Regular cardiac myocyte (primary cell): ENCODE results near the gene SYNPO2L. TPM values are rescaled to one million over a fixed set of nuclear protein-coding genes. Genes with fewer than 3 reads are reported as not detected.

Experiments
- total RNA-seq: library from RNA; depleted of rRNA; stranded (reverse); fragments of >200 nt; gene quantifications from 2 replicates; pipeline ENCODE4 v1.2.3, GENCODE V29; 2014

Gene SYNPO2L, protein sequence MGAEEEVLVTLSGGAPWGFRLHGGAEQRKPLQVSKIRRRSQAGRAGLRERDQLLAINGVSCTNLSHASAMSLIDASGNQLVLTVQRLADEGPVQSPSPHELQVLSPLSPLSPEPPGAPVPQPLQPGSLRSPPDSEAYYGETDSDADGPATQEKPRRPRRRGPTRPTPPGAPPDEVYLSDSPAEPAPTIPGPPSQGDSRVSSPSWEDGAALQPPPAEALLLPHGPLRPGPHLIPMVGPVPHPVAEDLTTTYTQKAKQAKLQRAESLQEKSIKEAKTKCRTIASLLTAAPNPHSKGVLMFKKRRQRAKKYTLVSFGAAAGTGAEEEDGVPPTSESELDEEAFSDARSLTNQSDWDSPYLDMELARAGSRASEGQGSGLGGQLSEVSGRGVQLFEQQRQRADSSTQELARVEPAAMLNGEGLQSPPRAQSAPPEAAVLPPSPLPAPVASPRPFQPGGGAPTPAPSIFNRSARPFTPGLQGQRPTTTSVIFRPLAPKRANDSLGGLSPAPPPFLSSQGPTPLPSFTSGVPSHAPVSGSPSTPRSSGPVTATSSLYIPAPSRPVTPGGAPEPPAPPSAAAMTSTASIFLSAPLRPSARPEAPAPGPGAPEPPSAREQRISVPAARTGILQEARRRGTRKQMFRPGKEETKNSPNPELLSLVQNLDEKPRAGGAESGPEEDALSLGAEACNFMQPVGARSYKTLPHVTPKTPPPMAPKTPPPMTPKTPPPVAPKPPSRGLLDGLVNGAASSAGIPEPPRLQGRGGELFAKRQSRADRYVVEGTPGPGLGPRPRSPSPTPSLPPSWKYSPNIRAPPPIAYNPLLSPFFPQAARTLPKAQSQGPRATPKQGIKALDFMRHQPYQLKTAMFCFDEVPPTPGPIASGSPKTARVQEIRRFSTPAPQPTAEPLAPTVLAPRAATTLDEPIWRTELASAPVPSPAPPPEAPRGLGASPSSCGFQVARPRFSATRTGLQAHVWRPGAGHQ
- total RNA-seq: under 0.01 TPM in 2 replicates

DNA sequence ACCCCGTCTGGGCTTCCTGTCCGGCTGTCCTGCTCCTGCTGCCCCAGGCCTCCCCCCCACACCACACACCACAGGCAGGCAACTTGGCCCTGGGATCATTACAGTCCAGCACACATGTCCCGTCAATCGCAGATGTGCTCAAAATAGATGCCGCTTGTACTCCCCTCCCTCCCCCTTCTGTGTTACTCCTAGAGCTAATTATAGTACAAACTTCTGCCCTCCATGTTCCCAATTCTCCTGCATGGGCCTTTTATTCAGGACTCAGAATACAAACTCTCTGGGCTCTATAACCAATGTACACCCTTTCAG, at the start of gene SYNPO2L:
Gene SYNPO2L, minus strand, starts transcription at position 40 of the 309 bp plus-strand sequence. CDS start 107 bp downstream, outside the sequence.

DNA sequence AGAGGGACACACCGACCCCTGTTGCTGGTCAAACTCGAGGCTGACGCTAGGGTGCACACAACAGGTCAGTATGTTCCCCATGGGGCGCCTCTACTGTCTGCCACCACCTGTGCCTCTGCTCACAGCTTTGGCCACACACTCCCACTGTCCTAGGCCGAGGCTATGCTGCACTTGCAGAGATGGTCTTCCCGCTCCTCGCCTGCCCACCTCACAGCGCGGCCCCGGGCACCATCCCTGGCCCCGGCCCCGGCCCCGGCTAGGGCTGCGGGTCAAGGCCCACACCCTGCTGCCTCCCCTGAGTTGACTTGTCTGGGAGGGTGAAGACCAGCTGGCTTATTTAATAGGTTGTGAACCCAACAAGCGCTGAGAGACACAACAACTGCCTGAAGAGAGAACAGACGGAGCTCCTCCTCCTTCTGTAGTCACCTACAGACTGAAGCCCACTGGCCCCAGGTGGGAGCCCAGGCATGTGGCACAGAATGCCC, 41.9 kb upstream of the SYNPO2L start, which contains the start of gene AGAP5:
Gene AGAP5, minus strand, starts transcription at position 435 of the 485 bp plus-strand sequence. Its CDS starts 354 bp downstream, at position 81.

DNA sequence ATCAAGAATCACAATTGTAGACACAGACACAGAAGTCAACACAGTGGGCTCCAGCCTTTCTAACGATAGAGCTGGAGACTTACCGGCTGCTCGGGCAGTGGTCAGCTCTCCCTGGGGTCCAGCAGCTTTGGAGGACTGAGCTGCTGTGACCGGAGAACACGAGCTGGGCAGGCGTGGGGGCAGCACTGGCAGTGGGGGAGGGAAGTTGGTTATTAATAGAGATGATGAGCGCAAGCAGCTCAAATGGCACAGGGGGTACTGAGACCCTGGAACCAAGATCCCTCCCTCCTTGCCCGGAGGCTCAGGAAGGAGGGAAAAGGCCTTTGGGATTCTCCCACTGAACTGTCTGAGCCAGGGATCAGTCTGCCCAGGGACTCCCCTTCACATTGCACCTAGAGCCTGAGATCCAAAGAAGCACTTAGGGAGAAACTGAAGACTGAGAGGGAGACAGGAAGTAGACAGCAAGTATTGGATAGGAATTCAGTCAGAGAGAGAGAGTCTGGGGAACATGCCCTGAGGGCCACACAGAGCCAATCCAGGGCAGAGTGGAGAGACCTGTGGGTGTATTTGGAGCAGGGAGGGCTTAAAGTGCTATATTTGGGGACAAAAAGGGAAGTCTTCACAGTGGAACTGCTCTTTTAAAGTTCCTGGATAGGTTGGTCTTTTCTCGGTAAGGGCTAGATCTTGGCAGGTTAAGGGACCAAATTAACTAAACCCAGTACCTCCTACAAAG, 14.3 kb downstream of the SYNPO2L start, which contains the start of gene MYOZ1:
Gene MYOZ1, minus strand, starts transcription at position 147 of the 733 bp plus-strand sequence. CDS start 1,457 bp downstream, outside the sequence.

Other genes with a start within 250 kb of the SYNPO2L start
- 102 and 124 TPM in 2 replicates for gene ANXA7, start 242.0 kb downstream of the SYNPO2L start, total RNA-seq
- gene MSS51, start 222.5 kb downstream of the SYNPO2L start, total RNA-seq: 1.2 and 2.3 TPM in 2 replicates
- 22.6 and 29.0 TPM in 2 replicates for gene PPP3CB, start 160.0 kb downstream of the SYNPO2L start, total RNA-seq
- 6.1 and 6.8 TPM in 2 replicates for gene USP54, start 64.7 kb downstream of the SYNPO2L start, total RNA-seq
- 0.19 and 0.28 TPM in 2 replicates for gene MYOZ1, start 14.6 kb downstream of the SYNPO2L start, total RNA-seq
- gene AGAP5, start 42.1 kb upstream of the SYNPO2L start, total RNA-seq: 2.0 and 2.1 TPM in 2 replicates
- gene SEC24C, start 88.3 kb upstream of the SYNPO2L start, total RNA-seq: 37.8 and 64.8 TPM in 2 replicates
- gene CHCHD1, start 126.0 kb upstream of the SYNPO2L start, total RNA-seq: 17.8 and 30.1 TPM in 2 replicates
- 39.7 and 83.4 TPM in 2 replicates for gene ZSWIM8, start 129.6 kb upstream of the SYNPO2L start, total RNA-seq
- gene NDST2, start 155.6 kb upstream of the SYNPO2L start, total RNA-seq: 6.3 and 7.0 TPM in 2 replicates
- 18.8 and 22.8 TPM in 2 replicates for gene CAMK2G, start 218.5 kb upstream of the SYNPO2L start, total RNA-seq